SK-N-SH (cell line): Measurements from ENCODE around the gene CACNA2D3. TPM values are rescaled to one million over a fixed set of nuclear protein-coding genes. Genes with fewer than 3 reads are reported as not detected.

Experiments used
- CTCF ChIA-PET: fragments of 300-600, 350-600 bp; formaldehyde crosslinking; extraction: SDS; loops from one replicate; lab custom pipeline; 2021; lab: Yijun Ruan, JAX
- POLR2A ChIA-PET: fragments of 350-600 bp; sonication (Branson Sonifier 250); formaldehyde crosslinking; extraction: SDS; loops from one replicate; lab custom pipeline; 2020; ENCODE audit warnings: antibody characterized with exemption, inconsistent platforms; lab: Yijun Ruan, JAX
- DNase-seq: peaks from one replicate; pipeline ENCODE4 v3.0.0; 2012
- H2AFZ ChIP-seq: fragments of 200-600 bp; sonication (generic); 2 replicates; pipeline ENCODE4 v1.8.1; 2016; ENCODE audit warnings: antibody characterized with exemption, mild to moderate bottlenecking, low read depth
- H3F3A ChIP-seq: fragments of 200-600 bp; sonication (generic); replicated peaks from 2 replicates; pipeline ENCODE3; 2016; ENCODE audit warnings: antibody characterized with exemption, mild to moderate bottlenecking; ENCODE audit not compliant: insufficient read depth
- H3K27ac ChIP-seq, 2 experiments: fragments of 200-500 bp in 1 of 2; fragments of 200-600 bp in 1 of 2; sonication (Bioruptor generic) in 1 of 2; sonication (generic), shearing (Covaris generic) in 1 of 2; 2 replicates each; pipeline versions ENCODE4 v1.5.1 to v1.6.1; 2014 to 2016; ENCODE audit warnings: low read depth in 2 of 2, inconsistent platforms in 1 of 2, low read length in 1 of 2, mild to moderate bottlenecking in 1 of 2, mixed read lengths in 1 of 2
- H3K27me3 ChIP-seq: fragments of 200-600 bp; sonication (generic), shearing (Covaris generic); 2 replicates; pipeline ENCODE4 v1.6.1; 2016; ENCODE audit warnings: mixed run types; ENCODE audit not compliant: insufficient read depth
- H3K36me3 ChIP-seq, 2 experiments: fragments of 200-500 bp in 1 of 2; fragments of 200-600 bp in 1 of 2; sonication (Bioruptor generic) in 1 of 2; sonication (generic) in 1 of 2; replicated peaks in 1 of 2; 2 replicates each; pipeline versions ENCODE3 to v1.5.1; 2014 to 2016; ENCODE audit warnings: low read length in 1 of 2, mild to moderate bottlenecking in 1 of 2; ENCODE audit not compliant: insufficient read depth in 2 of 2, control insufficient read depth in 1 of 2
- H3K4me1 ChIP-seq, 2 experiments: fragments of 200-500 bp in 1 of 2; fragments of 200-600 bp in 1 of 2; sonication (Bioruptor generic) in 1 of 2; sonication (generic), shearing (Covaris generic) in 1 of 2; 2 replicates each; pipeline versions ENCODE4 v1.5.1 to v1.6.1; 2014 to 2016; ENCODE audit warnings: low read depth in 1 of 2, low read length in 1 of 2, mixed run types in 1 of 2; ENCODE audit not compliant: insufficient read depth in 2 of 2, control insufficient read depth in 1 of 2
- H3K4me2 ChIP-seq: fragments of 200-600 bp; sonication (generic), shearing (Covaris generic); 2 replicates; pipeline ENCODE4 v1.6.1; 2017; ENCODE audit warnings: mixed run types
- H3K4me3 ChIP-seq, 2 experiments: fragments of 200-500 bp in 1 of 2; fragments of 200-600 bp in 1 of 2; sonication (Bioruptor generic) in 1 of 2; sonication (generic), shearing (Covaris generic) in 1 of 2; 2 replicates each; pipeline versions ENCODE4 v1.5.1 to v1.8.1; 2014 to 2016; ENCODE audit warnings: low read depth in 2 of 2, inconsistent platforms in 1 of 2, low read length in 1 of 2, mild to moderate bottlenecking in 1 of 2, mixed read lengths in 1 of 2, moderate library complexity in 1 of 2
- H3K79me2 ChIP-seq: fragments of 200-600 bp; sonication (generic); 2 replicates; pipeline ENCODE4 v1.8.1; 2017; ENCODE audit warnings: mild to moderate bottlenecking; ENCODE audit not compliant: insufficient read depth
- H3K9ac ChIP-seq: fragments of 200-600 bp; sonication (generic); 2 replicates; pipeline ENCODE4 v1.6.1; 2017; ENCODE audit warnings: mixed run types
- H3K9me2 ChIP-seq: fragments of 200-600 bp; sonication (generic); 2 replicates; pipeline ENCODE4 v1.6.1; 2017; ENCODE audit warnings: mixed run types
- H3K9me3 ChIP-seq: fragments of 200-600 bp; sonication (generic); 2 replicates; pipeline ENCODE4 v1.6.1; 2017; ENCODE audit warnings: mixed run types, mild to moderate bottlenecking, moderate library complexity
- H4K20me1 ChIP-seq: fragments of 200-600 bp; sonication (generic); 2 replicates; pipeline ENCODE4 v1.6.1; 2017; ENCODE audit warnings: mild to moderate bottlenecking, mixed run types; ENCODE audit not compliant: insufficient read depth
- FOXM1 ChIP-seq: IDR thresholded peaks from 2 replicates; pipeline ENCODE4 v1.4.0; 2012; ENCODE audit warnings: low read depth, mild to moderate bottlenecking
- IRF3 ChIP-seq: fragments of 150-350 bp; IDR thresholded peaks from 2 replicates; pipeline ENCODE4 v1.6.1; 2016; ENCODE audit warnings: mild to moderate bottlenecking, low read depth, low read length
- JUND ChIP-seq: IDR thresholded peaks from 2 replicates; pipeline ENCODE4 v1.4.0; 2012
- REST ChIP-seq: IDR thresholded peaks from 2 replicates; pipeline ENCODE4 v1.6.1; 2012; ENCODE audit warnings: mild to moderate bottlenecking, low read depth, low read length, moderate library complexity
- WGBS: methylation state at CpG from one replicate; pipeline ENCODE4 v1.1.6; 2017; ENCODE audit warnings: low lambda C conversion rate; 5-methylcytosine and 5-hydroxymethylcytosine counted together
- polyA plus RNA-seq, 3 experiments: library from polyadenylated mRNA; depleted of rRNA; stranded (reverse); fragments of >200 nt; gene quantifications; 2 replicates each; pipeline ENCODE4 v1.2.3, GENCODE V29; 2012

Gene CACNA2D3
- polyA plus RNA-seq, 1 of the 3 experiments (the other 2 are of a cell fraction), result 0.15 TPM

GRCh38 chr3:54311211-54311747 lies 188.9 kb downstream of the CACNA2D3 start:
- Histone ChIP-seq H3K9me3 (no peaks in the 10 kb centered on the region), H3K4me3 (no peak overlapping the region), H3K36me3 (no peaks in the 10 kb centered on the region), H4K20me1 (no peaks in the 10 kb centered on the region), H3K4me2 (no peak overlapping the region), H3K4me1 (peaks cover 0 to 7% of the 10 kb centered on the region in 2 experiments; a peak in 2 of 4 replicates), H3K79me2 (no peaks in the 10 kb centered on the region), H3K27ac (no peak overlapping the region), H3F3A (no peaks in the 10 kb centered on the region), H2AFZ (no peak overlapping the region), H3K9me2 (no peaks in the 10 kb centered on the region), H3K27me3 (no peaks in the 10 kb centered on the region)
- no peak for DNase-seq
- WGBS, result 52% methylated on average over 6 of the region's 6 CpGs
- ChIA-PET POLR2A (no interaction called here), CTCF (interaction anchor here (0.8 kb wide), 1 partner anchor 188 kb away, joined by 3 read pairs; no protein-coding TSS in a partner anchor)
- TF ChIP-seq JUND, result no peak
- TF ChIP-seq REST, result no peak
- TF ChIP-seq, all 33 proteins: peak for 0
- H3K9ac ChIP-seq, result no peak overlapping the region

GRCh38 chr3:54312156-54312899 lies 190.0 kb downstream of the CACNA2D3 start:
- no peak for TF ChIP-seq FOXM1
- no peak for TF ChIP-seq IRF3
- Histone ChIP-seq H3K4me1 (peaks cover 0 to 7% of the 10 kb centered on the region in 2 experiments; a peak in 2 of 4 replicates), H2AFZ (no peak overlapping the region), H3K27ac (no peak overlapping the region), H3K27me3 (no peaks in the 10 kb centered on the region), H4K20me1 (no peaks in the 10 kb centered on the region), H3K9ac (no peak overlapping the region), H3F3A (no peaks in the 10 kb centered on the region), H3K79me2 (no peaks in the 10 kb centered on the region), H3K36me3 (no peaks in the 10 kb centered on the region), H3K9me3 (no peaks in the 10 kb centered on the region), H3K4me3 (no peak overlapping the region), H3K9me2 (no peaks in the 10 kb centered on the region), H3K4me2 (no peak overlapping the region)
- CTCF ChIA-PET, result no interaction called here
- peak; percentile 48 for DNase-seq
- POLR2A ChIA-PET, result no interaction called here
- 9% methylated on average over 9 of the region's 9 CpGs for WGBS
